NCI-H2107 (cell line): ENCODE results near the gene TTC29.
"Not testable (repeated sequence)": the region's sequence is repeated elsewhere in the genome, so short reads cannot be mapped to it uniquely, and the experiment has no call there.

Experiments
- DNase-seq: peaks from one replicate; lab custom pipeline; 2025; lab: John Stamatoyannopoulos, UW

The TTC29 gene

GRCh38 chr4:146709956-146710355 is 235.7 kb downstream of the TTC29 start:
- DNase-seq = no peak

GRCh38 chr4:146699910-146700309 is 245.8 kb downstream of the TTC29 start:
- DNase-seq = no peak

- DNase-seq = no peak
Measured at GRCh38 chr4:146674829-146675570, 270.7 kb downstream of the TTC29 start.

- DNase-seq = not testable (repeated sequence)
Measured at GRCh38 chr4:146663968-146664311, 281.7 kb downstream of the TTC29 start.

GRCh38 chr4:146661367-146661766 is 284.3 kb downstream of the TTC29 start:
- no peak for DNase-seq
